Activated CD8-positive, alpha-beta T cell treated with anti-CD3 and anti-CD28 coated beads, Interleukin-2, amount 10 ng/mL, durations not matched to agents 7 days and 5 days (primary cell): Measurements from ENCODE around the gene SLC17A9. TPM values are rescaled to one million over a fixed set of nuclear protein-coding genes. Genes with fewer than 3 reads are reported as not detected.

Source experiments
- ATAC-seq: fragments of 150-1000 bp; cut with Tn5 transposase; one replicate; pipeline ENCODE4 v1.10.0; 2021; ENCODE audit warnings: moderate library complexity
- CTCF ChIA-PET: fragments of 350-600 bp; sonication (Branson Sonifier 250); formaldehyde crosslinking; loops from one replicate; lab custom pipeline; 2021; ENCODE audit warnings: antibody characterized with exemption; lab: Charles Lee
- POLR2A ChIA-PET: fragments of 350-600 bp; sonication (Branson Sonifier 250); formaldehyde crosslinking; loops from one replicate; lab custom pipeline; 2021; ENCODE audit warnings: antibody characterized with exemption; lab: Charles Lee
- DNase-seq: peaks from one replicate; pipeline ENCODE4 v3.0.0-alpha.2; 2020
- H3K27ac Mint-ChIP-seq: one replicate; pipeline ENCODE4 v1.8.0; 2021; ENCODE audit warnings: mild to moderate bottlenecking, mixed read lengths
- H3K27me3 Mint-ChIP-seq: one replicate; pipeline ENCODE4 v1.8.0; 2021; ENCODE audit warnings: low read depth, mixed read lengths
- H3K36me3 Mint-ChIP-seq: one replicate; pipeline ENCODE4 v1.8.0; 2021; ENCODE audit warnings: low read depth, mixed read lengths
- H3K4me1 Mint-ChIP-seq: one replicate; pipeline ENCODE4 v1.8.0; 2021; ENCODE audit warnings: low read depth, mixed read lengths
- H3K4me3 Mint-ChIP-seq: one replicate; pipeline ENCODE4 v1.8.0; 2021; ENCODE audit warnings: mild to moderate bottlenecking, mixed read lengths
- H3K9me3 Mint-ChIP-seq: one replicate; pipeline ENCODE4 v1.8.0; 2022; ENCODE audit warnings: mixed read lengths; ENCODE audit not compliant: insufficient read depth
- total RNA-seq, 2 experiments: library from RNA; stranded (reverse); gene quantifications; one replicate each; pipeline ENCODE4 v1.2.3, GENCODE V29; 2021

SLC17A9 gene
- total RNA-seq, 2 experiments from 2014 or later = 57.8 to 69.7 TPM

- CTCF ChIA-PET = no interaction called here
- ATAC-seq = no peak
- H3K27ac Mint-ChIP-seq = no peak overlapping the region
- no peaks in the 10 kb centered on the region for H3K9me3 Mint-ChIP-seq
- no peak overlapping the region for H3K4me3 Mint-ChIP-seq
- DNase-seq = no peak
- no peaks in the 10 kb centered on the region for H3K27me3 Mint-ChIP-seq
- H3K4me1 Mint-ChIP-seq = peaks cover 14% of the 10 kb centered on the region
- H3K36me3 Mint-ChIP-seq = peaks cover 17% of the 10 kb centered on the region
- POLR2A ChIA-PET = no interaction called here
Observed at GRCh38 chr20:62962891-62963613, 10.5 kb downstream of the SLC17A9 start.

GRCh38 chr20:62963614-62964397, 11.3 kb downstream of the SLC17A9 start:
- Mint-ChIP-seq H3K27ac (no peak overlapping the region), H3K36me3 (peaks cover 16% of the 10 kb centered on the region), H3K4me3 (no peak overlapping the region), H3K27me3 (no peaks in the 10 kb centered on the region), H3K9me3 (no peaks in the 10 kb centered on the region), H3K4me1 (peaks cover 12% of the 10 kb centered on the region)
- ChIA-PET CTCF (no interaction called here), POLR2A (interaction anchor here (1.0 kb wide), 1 partner anchor 16 kb away, joined by 3 read pairs; no protein-coding TSS in a partner anchor)
- DNase-seq (no peak), ATAC-seq (no peak)

- POLR2A ChIA-PET = interaction anchor here (1.0 kb wide), 1 partner anchor 15 kb away, joined by 3 read pairs; no protein-coding TSS in a partner anchor
- no peaks in the 10 kb centered on the region for H3K27me3 Mint-ChIP-seq
- DNase-seq = no peak
- no peak for ATAC-seq
- H3K9me3 Mint-ChIP-seq = no peaks in the 10 kb centered on the region
- CTCF ChIA-PET = no interaction called here
- H3K4me3 Mint-ChIP-seq = no peak overlapping the region
- peaks cover 4% of the 10 kb centered on the region for H3K4me1 Mint-ChIP-seq
- H3K27ac Mint-ChIP-seq = no peak overlapping the region
- peaks cover 14% of the 10 kb centered on the region for H3K36me3 Mint-ChIP-seq
Observed at GRCh38 chr20:62964700-62965099, 12.2 kb downstream of the SLC17A9 start.

GRCh38 chr20:62965363-62965771, 12.9 kb downstream of the SLC17A9 start:
- H3K27ac Mint-ChIP-seq = no peak overlapping the region
- ATAC-seq (no peak), DNase-seq (no peak)
- H3K9me3 Mint-ChIP-seq = no peaks in the 10 kb centered on the region
- CTCF ChIA-PET = no interaction called here
- H3K36me3 Mint-ChIP-seq = peaks cover 11% of the 10 kb centered on the region
- POLR2A ChIA-PET = interaction anchor here (1.0 kb wide), 1 partner anchor 14 kb away, joined by 3 read pairs; no protein-coding TSS in a partner anchor
- H3K4me3 Mint-ChIP-seq = no peak overlapping the region
- no peaks in the 10 kb centered on the region for H3K4me1 Mint-ChIP-seq
- no peaks in the 10 kb centered on the region for H3K27me3 Mint-ChIP-seq

GRCh38 chr20:62966212-62967148, 14.0 kb downstream of the SLC17A9 start:
- H3K4me3 Mint-ChIP-seq = no peak overlapping the region
- peaks cover 11% of the 10 kb centered on the region for H3K36me3 Mint-ChIP-seq
- no peaks in the 10 kb centered on the region for H3K4me1 Mint-ChIP-seq
- POLR2A ChIA-PET = no interaction called here
- CTCF ChIA-PET = no interaction called here
- H3K27me3 Mint-ChIP-seq = peaks cover 3% of the 10 kb centered on the region
- H3K9me3 Mint-ChIP-seq = no peaks in the 10 kb centered on the region
- ATAC-seq = no peak
- DNase-seq = no peak
- H3K27ac Mint-ChIP-seq = no peak overlapping the region

GRCh38 chr20:62967149-62967501, 14.6 kb downstream of the SLC17A9 start:
- CTCF ChIA-PET = no interaction called here
- H3K9me3 Mint-ChIP-seq = no peaks in the 10 kb centered on the region
- peaks cover 9% of the 10 kb centered on the region for H3K27me3 Mint-ChIP-seq
- peaks cover 8% of the 10 kb centered on the region for H3K36me3 Mint-ChIP-seq
- H3K4me1 Mint-ChIP-seq = peaks cover 5% of the 10 kb centered on the region
- POLR2A ChIA-PET = no interaction called here
- ATAC-seq = no peak
- no peak for DNase-seq
- H3K27ac Mint-ChIP-seq = no peak overlapping the region
- no peak overlapping the region for H3K4me3 Mint-ChIP-seq

- no peak for DNase-seq
- H3K4me3 Mint-ChIP-seq = no peak overlapping the region
- CTCF ChIA-PET = no interaction called here
Observed at GRCh38 chr20:62967628-62968351, 15.3 kb downstream of the SLC17A9 start.

GRCh38 chr20:62968378-62969178, 16.1 kb downstream of the SLC17A9 start:
- ATAC-seq (no peak), DNase-seq (no peak)
- ChIA-PET CTCF (no interaction called here), POLR2A (no interaction called here)
- Mint-ChIP-seq H3K9me3 (no peaks in the 10 kb centered on the region), H3K27me3 (peaks cover 21% of the 10 kb centered on the region), H3K4me1 (peaks cover 11% of the 10 kb centered on the region), H3K27ac (no peak overlapping the region), H3K4me3 (no peak overlapping the region), H3K36me3 (peaks cover 3% of the 10 kb centered on the region)

More at GRCh38 chr20:62967628-62968351, 15.3 kb downstream of the SLC17A9 start:
- no peak for ATAC-seq
- H3K4me1 Mint-ChIP-seq = peaks cover 9% of the 10 kb centered on the region
- no peak overlapping the region for H3K27ac Mint-ChIP-seq
- POLR2A ChIA-PET = no interaction called here
- no peaks in the 10 kb centered on the region for H3K9me3 Mint-ChIP-seq
- peaks cover 6% of the 10 kb centered on the region for H3K36me3 Mint-ChIP-seq
- H3K27me3 Mint-ChIP-seq = peaks cover 13% of the 10 kb centered on the region

- ChIA-PET POLR2A (no interaction called here), CTCF (no interaction called here)
- Mint-ChIP-seq H3K27ac (no peak overlapping the region), H3K4me3 (no peak overlapping the region), H3K9me3 (no peaks in the 10 kb centered on the region), H3K27me3 (peaks cover 26% of the 10 kb centered on the region), H3K4me1 (peaks cover 11% of the 10 kb centered on the region), H3K36me3 (peaks cover 3% of the 10 kb centered on the region)
- ATAC-seq = no peak
- DNase-seq = no peak
Observed at GRCh38 chr20:62969179-62969760, 16.8 kb downstream of the SLC17A9 start.

- no peak overlapping the region for H3K4me3 Mint-ChIP-seq
- H3K27me3 Mint-ChIP-seq = peaks cover 31% of the 10 kb centered on the region
- no peak for ATAC-seq
- no peak for DNase-seq
- POLR2A ChIA-PET = no interaction called here
- no peak overlapping the region for H3K27ac Mint-ChIP-seq
- peaks cover 11% of the 10 kb centered on the region for H3K4me1 Mint-ChIP-seq
- H3K36me3 Mint-ChIP-seq = peaks cover 3% of the 10 kb centered on the region
- no peaks in the 10 kb centered on the region for H3K9me3 Mint-ChIP-seq
- CTCF ChIA-PET = interaction anchor here (1.2 to 3.7 kb wide), 3 partner anchors 16 to 39 kb away, joined by 3 to 56 read pairs (median 3); no protein-coding TSS in a partner anchor
Observed at GRCh38 chr20:62969939-62970306, 17.4 kb downstream of the SLC17A9 start.
